Rectal smooth muscle tissue (tissue), 1 donor: ENCODE results near the gene SLC4A2.

Experiments
- H3K27ac ChIP-seq: one replicate; pipeline ENCODE4 v1.7.0; 2013; ENCODE audit warnings: low read depth, low read length, inconsistent platforms
- H3K27me3 ChIP-seq: one replicate; pipeline ENCODE4 v1.7.0; 2013; ENCODE audit warnings: low read length; ENCODE audit not compliant: control insufficient read depth, insufficient read depth
- H3K36me3 ChIP-seq: one replicate; pipeline ENCODE4 v1.7.0; 2013; ENCODE audit warnings: low read length; ENCODE audit not compliant: control insufficient read depth, insufficient read depth
- H3K4me1 ChIP-seq: one replicate; pipeline ENCODE4 v1.7.0; 2013; ENCODE audit warnings: low read length; ENCODE audit not compliant: control insufficient read depth, insufficient read depth
- H3K4me3 ChIP-seq: one replicate; pipeline ENCODE4 v1.7.0; 2013; ENCODE audit warnings: low read length
- H3K9ac ChIP-seq: one replicate; pipeline ENCODE4 v1.7.0; 2013; ENCODE audit warnings: low read length

SLC4A2 gene

GRCh38 chr7:151056666-151057505, 2.5 kb upstream of the SLC4A2 start:
- H3K4me3 ChIP-seq = peak overlapping the region; percentile 86
- peaks cover 2% of the 10 kb centered on the region for H3K36me3 ChIP-seq
- H3K27me3 ChIP-seq = no peaks in the 10 kb centered on the region
- no peak overlapping the region for H3K9ac ChIP-seq
- no peak overlapping the region for H3K27ac ChIP-seq
- peaks cover 22% of the 10 kb centered on the region for H3K4me1 ChIP-seq

GRCh38 chr7:151057506-151057988, 1.8 kb upstream of the SLC4A2 start, which contains the start of gene CDK5:
TSS of gene CDK5 (minus strand) at chr7:151057897. CDS start at chr7:151057848, 49 bp downstream.
- Histone ChIP-seq H3K27me3 (no peaks in the 10 kb centered on the region), H3K27ac (peak within 1 kb of the TSS; percentile 97), H3K9ac (peak within 1 kb of the TSS; percentile 33), H3K4me1 (peaks cover 22% of the 10 kb centered on the region), H3K36me3 (peaks cover 2% of the 10 kb centered on the region), H3K4me3 (peak within 1 kb of the TSS; percentile 86)

- Histone ChIP-seq H3K27me3 (no peaks in the 10 kb centered on the region), H3K4me1 (peaks cover 22% of the 10 kb centered on the region), H3K4me3 (peak overlapping the region; percentile 71), H3K9ac (peak overlapping the region; percentile 33), H3K27ac (peak overlapping the region; percentile 97), H3K36me3 (peaks cover 2% of the 10 kb centered on the region)
Observed at GRCh38 chr7:151057989-151058780, 1.2 kb upstream of the SLC4A2 start.

- peak overlapping the region; percentile 97 for H3K27ac ChIP-seq
- H3K4me1 ChIP-seq = peaks cover 25% of the 10 kb centered on the region
- no peaks in the 10 kb centered on the region for H3K27me3 ChIP-seq
- H3K4me3 ChIP-seq = peak overlapping the region; percentile 71
- H3K9ac ChIP-seq = peak overlapping the region; percentile 72
- peaks cover 2% of the 10 kb centered on the region for H3K36me3 ChIP-seq
Observed at GRCh38 chr7:151058781-151059366, 515 bp upstream of the SLC4A2 start.

- no peaks in the 10 kb centered on the region for H3K27me3 ChIP-seq
- peaks cover 10% of the 10 kb centered on the region for H3K36me3 ChIP-seq
- peak overlapping the region; percentile 97 for H3K27ac ChIP-seq
- peak overlapping the region; percentile 74 for H3K4me3 ChIP-seq
- H3K9ac ChIP-seq = peak overlapping the region; percentile 6
- H3K4me1 ChIP-seq = peaks cover 25% of the 10 kb centered on the region
Observed at GRCh38 chr7:151060113-151060415, 675 bp downstream of the SLC4A2 start.

GRCh38 chr7:151060416-151061212, 1.2 kb downstream of the SLC4A2 start:
- H3K27ac ChIP-seq = peak overlapping the region; percentile 97
- H3K36me3 ChIP-seq = peaks cover 16% of the 10 kb centered on the region
- H3K9ac ChIP-seq = peak overlapping the region; percentile 6
- peaks cover 25% of the 10 kb centered on the region for H3K4me1 ChIP-seq
- H3K27me3 ChIP-seq = no peaks in the 10 kb centered on the region
- peak overlapping the region; percentile 74 for H3K4me3 ChIP-seq

- Histone ChIP-seq H3K27ac (peak overlapping the region; percentile 97), H3K4me1 (peaks cover 25% of the 10 kb centered on the region), H3K4me3 (peak overlapping the region; percentile 40), H3K36me3 (peaks cover 18% of the 10 kb centered on the region), H3K27me3 (no peaks in the 10 kb centered on the region), H3K9ac (peak overlapping the region; percentile 17)
Observed at GRCh38 chr7:151061213-151062110, 2.1 kb downstream of the SLC4A2 start.

- Histone ChIP-seq H3K9ac (no peak overlapping the region), H3K4me3 (peak overlapping the region; percentile 40), H3K27ac (peak overlapping the region; percentile 97), H3K4me1 (peaks cover 23% of the 10 kb centered on the region), H3K36me3 (peaks cover 23% of the 10 kb centered on the region), H3K27me3 (no peaks in the 10 kb centered on the region)
Observed at GRCh38 chr7:151062111-151062398, 2.7 kb downstream of the SLC4A2 start.

- Histone ChIP-seq H3K27me3 (no peaks in the 10 kb centered on the region), H3K27ac (peak overlapping the region; percentile 97), H3K4me3 (peak overlapping the region; percentile 11), H3K4me1 (peaks cover 20% of the 10 kb centered on the region), H3K9ac (no peak overlapping the region), H3K36me3 (peaks cover 28% of the 10 kb centered on the region)
Observed at GRCh38 chr7:151062399-151063211, 3.2 kb downstream of the SLC4A2 start.

- Histone ChIP-seq H3K4me3 (peak overlapping the region; percentile 13), H3K4me1 (peaks cover 20% of the 10 kb centered on the region), H3K36me3 (peaks cover 33% of the 10 kb centered on the region), H3K27me3 (no peaks in the 10 kb centered on the region), H3K9ac (peak overlapping the region; percentile 7), H3K27ac (peak overlapping the region; percentile 46)
Observed at GRCh38 chr7:151063212-151063561, 3.8 kb downstream of the SLC4A2 start.
